ENCODE results near the gene GREB1. TPM values are rescaled to one million over a fixed set of nuclear protein-coding genes. Genes with fewer than 3 reads are reported as not detected.
A peak's percentile ranks its signal among the peaks of the same experiment; 100 is the strongest.

GREB1 gene
- total and polyA plus RNA-seq, 9 donors = 104 to 723 (median 232) TPM

- Histone ChIP-seq H3K9me3 (no peaks in the 10 kb centered on the region), H3K4me3 (peak overlapping the region; percentile 19), H3K27ac (peak overlapping the region; percentile 18 to 92), H3K27me3 (no peaks in the 10 kb centered on the region), H3K4me1 (ENCODE audit: insufficient read depth) (peaks cover 30% of the 10 kb centered on the region), H3K36me3 (no peaks in the 10 kb centered on the region)
- intact Hi-C loops (cut with DNase I) = loop anchor here in 1 of 4 donors (10.0 kb wide), 1 partner anchor 74 kb away; no protein-coding TSS in a partner anchor
- WGBS, 3 donors = 12 to 29% (median 14%) methylated on average over 10 of the region's 10 CpGs
- TF ChIP-seq CTCF (IDR thresholded peaks at IDR 0.05) (no peak), EP300 (IDR thresholded peaks at IDR 0.05) (no peak), POLR2A (IDR thresholded peaks at IDR 0.05) (no peak)
- peak in 4 of 5 donors; percentile 18 to 38 (median 28) for DNase-seq
These were observed 24.5 kb downstream of the GREB1 start for GRCh38 chr2:11558214-11558886.

GRCh38 chr2:11559066-11559785 lies 25.4 kb downstream of the GREB1 start:
- no peak for TF ChIP-seq POLR2A (IDR thresholded peaks at IDR 0.05)
- TF ChIP-seq CTCF (IDR thresholded peaks at IDR 0.05) = no peak
- no peak for TF ChIP-seq EP300 (IDR thresholded peaks at IDR 0.05)
- H3K9me3 ChIP-seq = no peaks in the 10 kb centered on the region
- intact Hi-C loops (cut with DNase I) = loop anchor here in 1 of 4 donors (10.0 kb wide), 1 partner anchor 74 kb away; no protein-coding TSS in a partner anchor
- no peak overlapping the region for H3K4me3 ChIP-seq
- H3K27ac ChIP-seq = peak overlapping the region; percentile 63 to 92
- no peaks in the 10 kb centered on the region for H3K27me3 ChIP-seq
- no peaks in the 10 kb centered on the region for H3K36me3 ChIP-seq
- H3K4me1 ChIP-seq (ENCODE audit: insufficient read depth) = peaks cover 32% of the 10 kb centered on the region
- DNase-seq = peak; percentile 12 to 38 (median 25)
- WGBS, 3 donors = 19 to 41% (median 23%) methylated on average over 18 of the region's 18 CpGs

GRCh38 chr2:11559786-11560155 lies 25.9 kb downstream of the GREB1 start:
- WGBS, 3 donors = 18 to 33% (median 29%) methylated on average over 7 of the region's 7 CpGs
- Histone ChIP-seq H3K9me3 (no peaks in the 10 kb centered on the region), H3K27ac (peak overlapping the region in 1 of 2 donors; percentile 92), H3K4me1 (ENCODE audit: insufficient read depth) (peaks cover 33% of the 10 kb centered on the region), H3K36me3 (no peaks in the 10 kb centered on the region), H3K27me3 (no peaks in the 10 kb centered on the region), H3K4me3 (no peak overlapping the region)
- TF ChIP-seq POLR2A (IDR thresholded peaks at IDR 0.05) = no peak
- no peak for TF ChIP-seq EP300 (IDR thresholded peaks at IDR 0.05)
- no peak for TF ChIP-seq CTCF (IDR thresholded peaks at IDR 0.05)
- intact Hi-C loops (cut with DNase I) = loop anchor here in 1 of 4 donors (10.0 kb wide), 1 partner anchor 75 kb away; no protein-coding TSS in a partner anchor
- peak; percentile 9 to 37 (median 23) for DNase-seq

GRCh38 chr2:11560806-11561205 lies 27.0 kb downstream of the GREB1 start:
- peak; percentile 10 to 30 (median 21) for DNase-seq
- intact Hi-C loops (cut with DNase I) = no loop called here
- H3K27ac ChIP-seq = peak overlapping the region in 1 of 2 donors; percentile 92

More at GRCh38 chr2:11560806-11561205, 27.0 kb downstream of the GREB1 start:
- Histone ChIP-seq H3K9me3 (no peaks in the 10 kb centered on the region), H3K4me1 (ENCODE audit: insufficient read depth) (peaks cover 37% of the 10 kb centered on the region), H3K4me3 (no peak overlapping the region), H3K36me3 (no peaks in the 10 kb centered on the region), H3K27me3 (no peaks in the 10 kb centered on the region)
- TF ChIP-seq CTCF (IDR thresholded peaks at IDR 0.05) (no peak), POLR2A (IDR thresholded peaks at IDR 0.05) (no peak), EP300 (IDR thresholded peaks at IDR 0.05) (no peak)
- WGBS, 3 donors = 23 to 42% (median 29%) methylated on average over 3 of the region's 3 CpGs

All from ovary (tissue), 9 donors.